BLaER1 treated with 17β-estradiol and CSF1 and Interleukin-3, amounts not matched to agents 10 nM and 100 nM (cell line): ENCODE measurements around the gene PTPRN2.

ENCODE experiments used
- H3K27ac ChIP-seq, 11 experiments: shearing (Covaris generic); formaldehyde crosslinking; 2 replicates each; pipeline ENCODE4 v1.8.1; 2022
- H3K27me3 ChIP-seq, 11 experiments: shearing (Covaris generic); formaldehyde crosslinking; 2 replicates each; pipeline ENCODE4 v1.8.1; 2022
- H3K36me3 ChIP-seq, 11 experiments: shearing (Covaris generic); formaldehyde crosslinking; 2 replicates each; pipeline ENCODE4 v1.8.1; 2022
- H3K4me1 ChIP-seq, 10 experiments: shearing (Covaris generic); formaldehyde crosslinking; 2 replicates each; pipeline ENCODE4 v1.8.1; 2022
- H3K4me2 ChIP-seq, 11 experiments: shearing (Covaris generic); formaldehyde crosslinking; 2 replicates each; pipeline ENCODE4 v1.8.1; 2022
- H3K4me3 ChIP-seq, 10 experiments: shearing (Covaris generic); formaldehyde crosslinking; 2 replicates each; pipeline ENCODE4 v1.8.1; 2022
- H3K9ac ChIP-seq, 11 experiments: shearing (Covaris generic); formaldehyde crosslinking; 2 replicates each; pipeline ENCODE4 v1.8.1; 2022
- H3K9me3 ChIP-seq, 11 experiments: shearing (Covaris generic); formaldehyde crosslinking; replicated peaks in 1 of 11; 2 replicates each; pipeline ENCODE4 v1.8.1; 2022
- H4K20me1 ChIP-seq, 11 experiments: shearing (Covaris generic); formaldehyde crosslinking; 2 replicates each; pipeline ENCODE4 v1.8.1; 2022
- Cebpa-rat ChIP-seq, 11 experiments: shearing (Covaris generic); IDR thresholded peaks; 2 replicates each; pipeline ENCODE4 v1.8.1; 2022

PTPRN2 gene

DNA sequence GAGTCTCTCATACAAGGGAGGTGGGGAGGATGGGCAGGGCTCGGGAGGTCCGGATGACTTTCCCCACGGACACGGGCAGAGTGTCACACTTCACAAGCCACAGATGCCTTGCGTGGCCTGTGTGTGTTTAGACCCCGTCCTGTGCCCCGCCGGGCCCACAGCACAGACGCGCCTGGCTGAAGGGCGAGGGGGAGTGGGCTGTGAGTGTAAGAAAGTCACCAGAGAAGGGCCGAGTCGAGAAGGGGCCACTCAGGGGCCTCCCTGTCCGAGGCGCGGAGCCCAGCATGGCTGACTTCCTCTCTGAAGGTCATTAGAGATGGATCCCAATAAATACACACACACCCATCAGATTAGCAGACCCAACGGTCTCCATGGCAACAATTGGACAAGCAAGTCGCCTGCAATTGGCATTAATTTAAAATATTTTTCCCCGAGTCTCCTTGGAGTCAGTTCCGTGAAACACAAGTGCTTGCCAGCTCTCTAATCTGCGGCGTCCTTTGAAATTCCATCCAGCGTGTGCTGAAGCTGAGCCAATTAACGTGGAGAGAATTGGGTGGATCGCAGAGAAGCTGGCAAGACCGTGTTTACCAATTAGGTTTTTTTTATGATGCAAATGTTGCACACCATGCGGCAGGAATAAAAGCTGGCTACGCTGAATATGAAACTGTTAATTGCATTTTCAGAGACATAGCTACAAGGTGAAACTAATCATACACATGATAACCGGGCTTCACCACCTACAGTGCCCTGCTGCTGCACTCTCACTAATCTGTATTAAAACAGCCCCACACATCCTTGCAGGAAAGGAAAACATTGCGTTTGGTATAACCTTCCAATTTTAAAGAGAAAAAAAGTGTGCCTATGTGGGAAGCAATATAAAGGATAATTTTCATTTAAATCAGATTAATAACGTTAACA is 571.2 kb downstream of the PTPRN2 start:
- H3K9me3 ChIP-seq, result no peaks in the 10 kb centered on the region
- H4K20me1 ChIP-seq, result no peaks in the 10 kb centered on the region
- H3K27me3 ChIP-seq, result no peaks in the 10 kb centered on the region
- H3K9ac ChIP-seq, result peak overlapping the region; percentile 24 to 65 (median 51); a peak in 20 of 22 replicates
- peak overlapping the region; percentile 77 to 97 (median 84) for H3K4me2 ChIP-seq
- H3K36me3 ChIP-seq, result no peaks in the 10 kb centered on the region
- H3K4me1 ChIP-seq, result peaks cover 38 to 54% (median 44%) of the 10 kb centered on the region in 10 experiments
- H3K4me3 ChIP-seq, result peak overlapping the region in 9 of 10 experiments; percentile 7 to 42 (median 33); a peak in 10 of 20 replicates
- no peak for TF ChIP-seq Cebpa-rat (IDR thresholded peaks at IDR 0.05)
- H3K27ac ChIP-seq, result peak overlapping the region in 10 of 11 experiments; percentile 58 to 77 (median 68); a peak in 20 of 22 replicates

- Histone ChIP-seq H4K20me1 (no peaks in the 10 kb centered on the region), H3K4me2 (peak overlapping the region; percentile 77 to 97 (median 84)), H3K36me3 (no peaks in the 10 kb centered on the region), H3K9me3 (no peaks in the 10 kb centered on the region), H3K27me3 (no peaks in the 10 kb centered on the region), H3K27ac (peak overlapping the region in 10 of 11 experiments; percentile 58 to 77 (median 68); a peak in 21 of 22 replicates), H3K4me1 (peaks cover 38 to 63% (median 51%) of the 10 kb centered on the region in 10 experiments), H3K4me3 (peak overlapping the region; percentile 7 to 42 (median 32); a peak in 16 of 20 replicates), H3K9ac (peak overlapping the region; percentile 24 to 65 (median 51); a peak in 21 of 22 replicates)
- no peak for TF ChIP-seq Cebpa-rat (IDR thresholded peaks at IDR 0.05)
Observed at GRCh38 chr7:158015403-158016179, 572.0 kb downstream of the PTPRN2 start.

DNA sequence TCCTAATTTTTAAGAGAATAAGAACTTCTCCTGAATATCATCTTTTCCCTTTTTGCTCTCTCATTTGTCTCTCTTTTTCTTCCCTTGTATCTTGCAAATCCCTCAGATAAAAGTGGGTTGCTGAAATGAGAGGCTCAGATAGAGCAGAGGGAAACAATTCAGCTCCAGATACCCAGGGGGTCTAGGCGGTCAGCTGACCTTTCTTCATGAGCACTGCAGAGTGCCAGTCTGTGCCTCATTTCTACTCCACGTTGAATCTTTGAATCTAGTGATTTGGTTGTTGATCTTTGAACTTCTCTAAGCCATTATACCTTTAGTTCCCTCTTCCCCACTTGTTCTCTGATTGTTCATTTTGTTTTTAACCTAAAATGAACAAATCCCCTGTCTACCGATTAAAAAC is 572.6 kb downstream of the PTPRN2 start:
- Histone ChIP-seq H3K4me2 (peak overlapping the region; percentile 77 to 97 (median 84)), H3K27ac (peak overlapping the region in 9 of 11 experiments; percentile 58 to 77 (median 71); a peak in 18 of 22 replicates), H3K27me3 (no peaks in the 10 kb centered on the region), H3K36me3 (no peaks in the 10 kb centered on the region), H3K4me3 (peak overlapping the region in 3 of 10 experiments; percentile 30 to 38 (median 33); a peak in 4 of 20 replicates), H3K4me1 (peaks cover 38 to 64% (median 52%) of the 10 kb centered on the region in 10 experiments), H3K9ac (peak overlapping the region in 6 of 11 experiments; percentile 24 to 65 (median 56); a peak in 11 of 22 replicates), H3K9me3 (no peaks in the 10 kb centered on the region), H4K20me1 (no peaks in the 10 kb centered on the region)
- TF ChIP-seq Cebpa-rat (IDR thresholded peaks at IDR 0.05), result no peak

GRCh38 chr7:158013085-158013668 is 574.4 kb downstream of the PTPRN2 start:
- no peak overlapping the region for H3K4me3 ChIP-seq
- H3K36me3 ChIP-seq, result no peaks in the 10 kb centered on the region
- no peak for TF ChIP-seq Cebpa-rat (IDR thresholded peaks at IDR 0.05)
- no peaks in the 10 kb centered on the region for H3K27me3 ChIP-seq
- H4K20me1 ChIP-seq, result no peaks in the 10 kb centered on the region
- H3K27ac ChIP-seq, result no peak overlapping the region
- peaks cover 38 to 59% (median 52%) of the 10 kb centered on the region in 10 experiments for H3K4me1 ChIP-seq
- no peak overlapping the region for H3K9ac ChIP-seq
- no peaks in the 10 kb centered on the region for H3K9me3 ChIP-seq
- no peak overlapping the region for H3K4me2 ChIP-seq

GRCh38 chr7:158011941-158012340 is 575.7 kb downstream of the PTPRN2 start:
- no peaks in the 10 kb centered on the region for H3K27me3 ChIP-seq
- H3K9ac ChIP-seq, result no peak overlapping the region
- H3K4me2 ChIP-seq, result peak overlapping the region in 5 of 11 experiments; percentile 21 to 43 (median 34); a peak in 6 of 22 replicates
- H3K36me3 ChIP-seq, result no peaks in the 10 kb centered on the region
- no peak overlapping the region for H3K27ac ChIP-seq
- no peak for TF ChIP-seq Cebpa-rat (IDR thresholded peaks at IDR 0.05)
- H3K9me3 ChIP-seq, result no peaks in the 10 kb centered on the region
- no peaks in the 10 kb centered on the region for H4K20me1 ChIP-seq
- no peak overlapping the region for H3K4me3 ChIP-seq
- H3K4me1 ChIP-seq, result peaks cover 28 to 60% (median 52%) of the 10 kb centered on the region in 10 experiments

GRCh38 chr7:158010961-158011693 is 576.5 kb downstream of the PTPRN2 start:
- TF ChIP-seq Cebpa-rat (IDR thresholded peaks at IDR 0.05), result no peak
- Histone ChIP-seq H3K9ac (no peak overlapping the region), H3K4me2 (peak overlapping the region in 9 of 11 experiments; percentile 3 to 43 (median 21); a peak in 9 of 22 replicates), H3K27me3 (no peaks in the 10 kb centered on the region), H3K27ac (no peak overlapping the region), H4K20me1 (no peaks in the 10 kb centered on the region), H3K9me3 (no peaks in the 10 kb centered on the region), H3K4me3 (no peak overlapping the region), H3K4me1 (peaks cover 19 to 60% (median 52%) of the 10 kb centered on the region in 10 experiments), H3K36me3 (no peaks in the 10 kb centered on the region)

DNA sequence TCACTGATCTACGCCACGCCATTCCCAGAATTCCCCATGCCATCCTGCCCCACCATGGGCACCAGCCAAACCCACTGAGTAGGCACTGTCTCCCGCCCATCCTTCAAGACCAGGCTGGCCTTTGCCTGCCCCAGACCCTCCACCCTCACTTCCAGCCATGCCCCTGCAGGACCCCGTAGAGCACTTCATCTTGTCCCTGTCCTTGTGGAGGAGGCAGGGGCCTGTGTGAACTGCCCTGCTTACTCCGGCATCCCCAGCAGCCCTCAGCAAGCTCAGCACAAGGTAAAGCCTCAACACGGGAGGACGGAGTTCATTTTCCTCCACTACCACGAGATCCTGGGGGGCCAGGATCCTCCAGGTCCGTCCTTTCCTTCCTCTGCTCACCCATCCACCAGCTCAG is 577.7 kb downstream of the PTPRN2 start:
- Histone ChIP-seq H3K4me2 (no peak overlapping the region), H3K27ac (no peak overlapping the region), H3K4me1 (peaks cover 7 to 60% (median 52%) of the 10 kb centered on the region in 10 experiments), H4K20me1 (no peaks in the 10 kb centered on the region), H3K4me3 (no peak overlapping the region), H3K9ac (no peak overlapping the region), H3K9me3 (no peaks in the 10 kb centered on the region), H3K27me3 (no peaks in the 10 kb centered on the region), H3K36me3 (no peaks in the 10 kb centered on the region)
- TF ChIP-seq Cebpa-rat (IDR thresholded peaks at IDR 0.05), result no peak

GRCh38 chr7:158008267-158008666 is 579.4 kb downstream of the PTPRN2 start:
- Histone ChIP-seq H4K20me1 (no peaks in the 10 kb centered on the region), H3K4me2 (peak overlapping the region in 2 of 11 experiments; percentile 5 to 76; a peak in 1 of 22 replicates), H3K27ac (no peak overlapping the region), H3K36me3 (no peaks in the 10 kb centered on the region), H3K9ac (no peak overlapping the region), H3K27me3 (no peaks in the 10 kb centered on the region), H3K4me1 (peaks cover 15 to 69% (median 61%) of the 10 kb centered on the region in 10 experiments), H3K9me3 (no peaks in the 10 kb centered on the region), H3K4me3 (no peak overlapping the region)
- TF ChIP-seq Cebpa-rat (IDR thresholded peaks at IDR 0.05), result no peak
